A673 (cell line): Measurements from ENCODE around the gene HECW1. TPM values are rescaled to one million over a fixed set of nuclear protein-coding genes. Genes with fewer than 3 reads are reported as not detected.
"Not testable (repeated sequence)": the region's sequence is repeated elsewhere in the genome, so short reads cannot be mapped to it uniquely, and the experiment has no call there.

Experiments
- BruUV-seq: library from RNA; stranded (reverse); fragments of 400-500 nt; replicated peaks from 2 replicates; lab custom pipeline; 2021; lab: Mats Ljungman, UMichigan
- CTCF ChIA-PET: fragments of 300-600 bp; sonication (Branson Sonifier 250); formaldehyde crosslinking; loops from one replicate; lab custom pipeline; 2022; ENCODE audit warnings: antibody characterized with exemption; lab: Charles Lee
- POLR2A ChIA-PET: fragments of 300-600 bp; sonication (Branson Sonifier 250); formaldehyde crosslinking; loops from one replicate; lab custom pipeline; 2022; ENCODE audit warnings: antibody characterized with exemption; ENCODE audit not compliant: low non-redundant PET; lab: Charles Lee
- DNase-seq: peaks from one replicate; pipeline ENCODE4 v3.0.0-alpha.2; 2015; ENCODE audit warnings: low spot score
- H3K27ac ChIP-seq: fragments of 200-600 bp; sonication (generic); 2 replicates; pipeline ENCODE4 v1.5.1; 2016; ENCODE audit warnings: mixed run types, low read depth, mild to moderate bottlenecking, mixed read lengths, antibody characterized with exemption, low read length; ENCODE audit not compliant: poor library complexity, severe bottlenecking
- H3K27me3 ChIP-seq: fragments of 200-600 bp; sonication (generic); replicated peaks from 2 replicates; pipeline ENCODE4 v1.6.1; 2017; ENCODE audit warnings: mixed run types, low read depth, mild to moderate bottlenecking, mixed read lengths, antibody characterized with exemption, low read length; ENCODE audit not compliant: insufficient read depth, poor library complexity
- H3K36me3 ChIP-seq: fragments of 200-600 bp; sonication (generic); 2 replicates; pipeline ENCODE4 v1.6.1; 2016; ENCODE audit warnings: mixed run types, mild to moderate bottlenecking, mixed read lengths, antibody characterized with exemption, low read length; ENCODE audit not compliant: insufficient read depth, poor library complexity, severe bottlenecking
- H3K4me1 ChIP-seq: fragments of 200-600 bp; sonication (generic); 2 replicates; pipeline ENCODE4 v1.6.1; 2017; ENCODE audit warnings: mixed run types, mild to moderate bottlenecking, mixed read lengths, antibody characterized with exemption, low read length; ENCODE audit not compliant: insufficient read depth, poor library complexity, severe bottlenecking
- H3K4me3 ChIP-seq: fragments of 200-600 bp; sonication (generic); 2 replicates; pipeline ENCODE4 v1.5.1; 2016; ENCODE audit warnings: low read depth, mixed run types, mild to moderate bottlenecking, mixed read lengths, low read length; ENCODE audit not compliant: poor library complexity, severe bottlenecking
- H3K9me3 ChIP-seq: fragments of 200-600 bp; sonication (generic); 2 replicates; pipeline ENCODE4 v1.6.1; 2016; ENCODE audit warnings: mixed run types, low read depth, mild to moderate bottlenecking, mixed read lengths, antibody characterized with exemption, low read length; ENCODE audit not compliant: poor library complexity, severe bottlenecking
- EZH2 ChIP-seq: fragments of 200-600 bp; sonication (generic); IDR thresholded peaks from 2 replicates; pipeline ENCODE4 v1.6.1; 2017; ENCODE audit warnings: borderline replicate concordance, low read depth, mild to moderate bottlenecking, mixed read lengths, antibody characterized with exemption, low read length; ENCODE audit not compliant: poor library complexity, severe bottlenecking
- intact Hi-C: fragments of 100-400 bp; cut with micrococcal nuclease; formaldehyde crosslinking; loops from one replicate; pipeline ENCODE4 v1.10.0; 2022; ENCODE audit not compliant: unreplicated experiment
- total RNA-seq: library from RNA; stranded (reverse); gene quantifications from 2 replicates; pipeline ENCODE4 v1.2.3, GENCODE V29; 2021
- TF ChIP-seq, protein P1 (sequence below): fragments of 300-800, 200-600 bp; sonication (generic); conservative IDR thresholded peaks from 2 replicates; pipeline ENCODE4 v1.5.1; 2017; ENCODE audit warnings: low read depth, mild to moderate bottlenecking, antibody characterized with exemption, low read length, moderate library complexity, mixed read lengths

Gene HECW1
- total RNA-seq, 1 experiment from 2014 or later, result 0.39 TPM

DNA sequence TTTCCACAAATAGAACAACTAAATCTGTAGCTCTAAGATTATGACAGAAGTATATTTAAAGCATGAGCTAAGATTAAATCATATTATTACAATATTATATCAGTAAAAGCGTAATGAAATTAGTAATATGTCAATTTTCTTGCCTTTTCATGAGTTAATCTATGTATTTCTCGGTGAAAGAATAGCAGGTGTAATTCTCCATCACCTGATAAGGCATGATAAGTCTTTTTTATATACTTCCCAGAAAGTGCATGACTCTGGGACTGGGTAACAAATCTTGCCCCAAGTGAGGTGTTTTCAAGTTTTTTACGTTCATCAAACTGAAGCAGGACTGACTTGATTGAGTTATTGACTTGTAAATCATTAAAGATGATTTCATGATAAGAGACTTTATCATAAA is 100.5 kb downstream of the HECW1 start:
- Histone ChIP-seq H3K27ac (no peak overlapping the region), H3K4me3 (no peak overlapping the region), H3K36me3 (no peaks in the 10 kb centered on the region), H3K27me3 (no peaks in the 10 kb centered on the region), H3K9me3 (no peaks in the 10 kb centered on the region), H3K4me1 (no peaks in the 10 kb centered on the region)
- no peak for DNase-seq
- CTCF ChIA-PET, result no interaction called here
- BruUV-seq, result no TSS peak
- TF ChIP-seq, protein P1, sequence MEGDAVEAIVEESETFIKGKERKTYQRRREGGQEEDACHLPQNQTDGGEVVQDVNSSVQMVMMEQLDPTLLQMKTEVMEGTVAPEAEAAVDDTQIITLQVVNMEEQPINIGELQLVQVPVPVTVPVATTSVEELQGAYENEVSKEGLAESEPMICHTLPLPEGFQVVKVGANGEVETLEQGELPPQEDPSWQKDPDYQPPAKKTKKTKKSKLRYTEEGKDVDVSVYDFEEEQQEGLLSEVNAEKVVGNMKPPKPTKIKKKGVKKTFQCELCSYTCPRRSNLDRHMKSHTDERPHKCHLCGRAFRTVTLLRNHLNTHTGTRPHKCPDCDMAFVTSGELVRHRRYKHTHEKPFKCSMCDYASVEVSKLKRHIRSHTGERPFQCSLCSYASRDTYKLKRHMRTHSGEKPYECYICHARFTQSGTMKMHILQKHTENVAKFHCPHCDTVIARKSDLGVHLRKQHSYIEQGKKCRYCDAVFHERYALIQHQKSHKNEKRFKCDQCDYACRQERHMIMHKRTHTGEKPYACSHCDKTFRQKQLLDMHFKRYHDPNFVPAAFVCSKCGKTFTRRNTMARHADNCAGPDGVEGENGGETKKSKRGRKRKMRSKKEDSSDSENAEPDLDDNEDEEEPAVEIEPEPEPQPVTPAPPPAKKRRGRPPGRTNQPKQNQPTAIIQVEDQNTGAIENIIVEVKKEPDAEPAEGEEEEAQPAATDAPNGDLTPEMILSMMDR, result no peak
- intact Hi-C loops, result no loop called here
- POLR2A ChIA-PET, result no interaction called here

DNA sequence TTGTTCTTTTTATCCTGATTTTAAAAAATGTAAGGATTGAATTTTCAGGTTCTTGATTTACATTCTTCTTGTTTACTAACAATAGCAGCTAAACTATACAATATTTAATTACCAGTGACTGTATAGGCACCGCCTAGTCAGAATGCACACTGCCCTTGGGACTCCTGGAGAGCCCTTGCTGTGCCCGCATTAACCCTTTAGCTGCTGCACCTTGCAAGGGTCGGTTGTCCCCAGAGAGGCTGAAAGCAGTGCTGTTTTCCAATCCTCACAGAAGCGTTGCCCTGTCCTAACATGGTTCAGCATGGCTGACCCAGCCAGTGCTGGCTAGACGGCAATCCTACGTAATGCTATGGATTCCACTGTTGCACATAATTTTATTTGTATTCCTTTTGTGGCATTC is 102.6 kb downstream of the HECW1 start:
- Histone ChIP-seq H3K27ac (no peak overlapping the region), H3K9me3 (no peaks in the 10 kb centered on the region), H3K4me1 (no peaks in the 10 kb centered on the region), H3K27me3 (no peaks in the 10 kb centered on the region), H3K36me3 (no peaks in the 10 kb centered on the region), H3K4me3 (no peak overlapping the region)
- no peak for TF ChIP-seq EZH2
- DNase-seq, result no peak
- ChIA-PET POLR2A (no interaction called here), CTCF (no interaction called here)
- no TSS peak for BruUV-seq
- intact Hi-C loops, result no loop called here

DNA sequence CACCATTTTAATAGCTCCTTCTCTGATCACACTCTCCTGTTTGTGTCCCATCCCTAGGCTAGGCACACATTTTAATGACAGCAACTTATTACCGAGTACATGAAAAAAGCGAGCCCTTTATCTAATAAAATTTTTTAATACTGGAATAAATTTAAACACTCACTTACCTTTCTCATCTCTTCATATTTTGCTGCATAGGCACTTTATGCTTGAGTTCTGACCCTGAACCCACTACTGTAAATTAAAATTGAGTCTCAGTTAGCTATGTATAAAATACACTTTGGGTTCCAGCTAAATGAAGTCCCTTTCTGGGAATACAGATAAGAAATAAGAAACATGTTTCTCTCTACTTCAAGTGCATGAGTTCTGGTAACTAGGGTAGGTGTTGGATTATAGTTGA is 104.6 kb downstream of the HECW1 start:
- H3K9me3 ChIP-seq, result no peaks in the 10 kb centered on the region
- no TSS peak for BruUV-seq
- POLR2A ChIA-PET, result no interaction called here
- H3K4me1 ChIP-seq, result no peaks in the 10 kb centered on the region
- no peak for DNase-seq
- H3K27ac ChIP-seq, result no peak overlapping the region
- CTCF ChIA-PET, result no interaction called here
- intact Hi-C loops, result no loop called here
- no peaks in the 10 kb centered on the region for H3K36me3 ChIP-seq
- TF ChIP-seq EZH2, result no peak
- TF ChIP-seq, protein P1, result no peak
- H3K4me3 ChIP-seq, result no peak overlapping the region
- H3K27me3 ChIP-seq, result no peaks in the 10 kb centered on the region

DNA sequence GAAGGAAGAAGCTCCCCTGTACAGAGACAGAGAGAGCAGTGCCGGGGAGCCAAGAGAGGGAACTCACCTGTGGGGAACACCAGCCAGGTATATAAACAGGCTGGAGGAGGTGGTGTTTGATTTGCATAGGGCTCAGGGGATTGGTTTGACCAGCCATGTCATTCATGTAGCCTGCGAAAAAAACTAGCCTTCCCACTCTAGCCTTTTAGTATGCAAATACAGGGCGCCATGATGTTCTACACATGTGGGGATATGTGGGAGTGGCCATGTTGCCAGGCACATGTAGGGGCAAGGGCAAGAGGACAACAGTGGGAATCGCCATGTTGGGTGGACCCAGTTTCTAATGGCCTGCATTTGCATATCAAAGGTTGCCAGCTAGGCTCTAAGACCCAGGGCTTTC is 106.5 kb downstream of the HECW1 start:
- intact Hi-C loops, result not testable (repeated sequence)

More for the DNA sequence above, 106.5 kb downstream of the HECW1 start:
- H3K4me3 ChIP-seq, CTCF ChIA-PET, BruUV-seq, H3K36me3 ChIP-seq, POLR2A ChIA-PET, H3K27ac ChIP-seq, DNase-seq, H3K9me3 ChIP-seq, H3K4me1 ChIP-seq, H3K27me3 ChIP-seq: not testable (repeated sequence)
